ENCODE measurements around the gene CDC42SE2.

CDC42SE2 gene

DNA sequence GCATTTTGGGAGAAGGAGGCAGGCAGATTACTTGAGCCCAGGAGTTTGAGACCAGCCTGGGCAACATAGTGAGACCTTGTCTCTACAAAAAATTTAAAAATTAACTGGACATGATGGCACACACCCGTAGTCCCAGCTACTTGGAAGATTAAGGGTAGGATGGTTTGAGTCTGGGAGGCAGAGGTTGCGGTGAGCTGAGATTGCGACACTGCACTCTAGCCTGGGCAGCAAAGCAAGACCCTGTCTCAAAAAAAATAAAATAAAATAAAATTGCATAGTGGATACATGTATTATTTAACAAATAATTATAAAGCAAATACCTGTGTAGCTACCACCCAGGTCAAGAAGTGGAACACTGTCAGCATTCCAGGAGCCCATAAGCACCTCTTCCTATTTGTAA is 90.1 kb downstream of the CDC42SE2 start:
- Histone ChIP-seq H3K4me1 (ENCODE audit: control insufficient read depth in 1 of 2, insufficient read depth in 1 of 2, low read depth in 1 of 2, low read length in 1 of 2) (peaks cover 9 to 14% of the 10 kb centered on the region in 2 experiments), H3K4me3 (ENCODE audit: low read depth in 1 of 2, low read length in 1 of 2) (no peak overlapping the region), H3K9me3 (no peaks in the 10 kb centered on the region), H3K27ac (no peak overlapping the region), H3K27me3 (no peaks in the 10 kb centered on the region), H3K36me3 (no peaks in the 10 kb centered on the region)
- TF ChIP-seq, protein P1, sequence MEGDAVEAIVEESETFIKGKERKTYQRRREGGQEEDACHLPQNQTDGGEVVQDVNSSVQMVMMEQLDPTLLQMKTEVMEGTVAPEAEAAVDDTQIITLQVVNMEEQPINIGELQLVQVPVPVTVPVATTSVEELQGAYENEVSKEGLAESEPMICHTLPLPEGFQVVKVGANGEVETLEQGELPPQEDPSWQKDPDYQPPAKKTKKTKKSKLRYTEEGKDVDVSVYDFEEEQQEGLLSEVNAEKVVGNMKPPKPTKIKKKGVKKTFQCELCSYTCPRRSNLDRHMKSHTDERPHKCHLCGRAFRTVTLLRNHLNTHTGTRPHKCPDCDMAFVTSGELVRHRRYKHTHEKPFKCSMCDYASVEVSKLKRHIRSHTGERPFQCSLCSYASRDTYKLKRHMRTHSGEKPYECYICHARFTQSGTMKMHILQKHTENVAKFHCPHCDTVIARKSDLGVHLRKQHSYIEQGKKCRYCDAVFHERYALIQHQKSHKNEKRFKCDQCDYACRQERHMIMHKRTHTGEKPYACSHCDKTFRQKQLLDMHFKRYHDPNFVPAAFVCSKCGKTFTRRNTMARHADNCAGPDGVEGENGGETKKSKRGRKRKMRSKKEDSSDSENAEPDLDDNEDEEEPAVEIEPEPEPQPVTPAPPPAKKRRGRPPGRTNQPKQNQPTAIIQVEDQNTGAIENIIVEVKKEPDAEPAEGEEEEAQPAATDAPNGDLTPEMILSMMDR (IDR thresholded peaks at IDR 0.05) = no peak

DNA sequence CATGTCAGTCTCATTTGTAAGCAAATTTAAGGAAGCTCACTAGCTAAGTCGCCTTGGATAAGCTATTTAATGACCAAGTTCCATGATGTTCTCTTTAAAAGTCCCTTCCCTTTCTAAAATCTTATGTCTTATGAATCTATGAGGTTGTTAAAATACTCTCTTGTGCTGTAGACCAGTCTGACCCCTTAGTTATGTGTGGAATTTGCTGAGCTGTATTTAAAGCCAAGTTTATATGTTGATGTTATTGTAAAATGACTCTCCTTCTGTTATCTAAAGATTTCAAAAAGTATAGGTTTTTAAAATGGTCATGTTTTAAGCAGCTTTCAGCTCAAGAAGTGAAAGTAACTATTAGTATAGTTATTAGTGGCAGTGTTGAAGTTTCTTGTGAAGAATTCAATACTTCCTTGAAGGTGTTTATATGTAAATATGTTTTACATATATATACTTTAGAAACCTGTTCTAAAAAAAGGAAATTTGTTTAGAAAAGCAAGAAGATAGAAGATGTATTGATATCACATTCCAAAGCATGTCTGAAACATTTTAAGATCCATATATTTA is 92.2 kb downstream of the CDC42SE2 start:
- H3K4me1 ChIP-seq (ENCODE audit: control insufficient read depth in 1 of 2, insufficient read depth in 1 of 2, low read depth in 1 of 2, low read length in 1 of 2) = peaks cover 9 to 14% of the 10 kb centered on the region in 2 experiments
- peaks cover 17% of the 10 kb centered on the region for H3K36me3 ChIP-seq
- no peak overlapping the region for H3K4me3 ChIP-seq (ENCODE audit: low read depth in 1 of 2, low read length in 1 of 2)
- TF ChIP-seq, protein P1 (IDR thresholded peaks at IDR 0.05) = no peak
- H3K27me3 ChIP-seq = no peaks in the 10 kb centered on the region
- H3K27ac ChIP-seq = peak overlapping the region; percentile 52
- no peaks in the 10 kb centered on the region for H3K9me3 ChIP-seq

DNA sequence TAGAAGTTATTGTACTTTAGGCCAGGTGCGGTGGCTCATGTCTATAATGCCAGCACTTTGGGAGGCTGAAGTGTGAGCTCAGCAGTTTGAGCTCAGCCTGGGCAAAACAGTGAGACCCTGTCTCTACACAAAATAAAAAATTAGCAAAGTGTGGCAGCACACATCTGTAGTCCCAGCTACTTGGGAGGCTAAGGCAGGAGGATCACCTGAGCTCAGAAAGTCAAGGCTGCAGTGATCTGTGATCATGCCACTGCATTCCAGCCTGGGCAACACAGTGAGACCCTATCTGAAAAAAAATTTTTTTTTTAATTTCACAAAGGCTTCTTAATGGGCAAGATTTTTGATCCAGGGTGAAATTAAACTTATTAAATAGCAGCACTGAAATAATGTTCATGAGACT is 92.8 kb downstream of the CDC42SE2 start:
- Histone ChIP-seq H3K4me1 (ENCODE audit: control insufficient read depth in 1 of 2, insufficient read depth in 1 of 2, low read depth in 1 of 2, low read length in 1 of 2) (peaks cover 9 to 14% of the 10 kb centered on the region in 2 experiments), H3K27me3 (no peaks in the 10 kb centered on the region), H3K4me3 (ENCODE audit: low read depth in 1 of 2, low read length in 1 of 2) (no peak overlapping the region), H3K9me3 (no peaks in the 10 kb centered on the region), H3K27ac (peak overlapping the region; percentile 52), H3K36me3 (peaks cover 22% of the 10 kb centered on the region)
- TF ChIP-seq, protein P1 (IDR thresholded peaks at IDR 0.05) = no peak

DNA sequence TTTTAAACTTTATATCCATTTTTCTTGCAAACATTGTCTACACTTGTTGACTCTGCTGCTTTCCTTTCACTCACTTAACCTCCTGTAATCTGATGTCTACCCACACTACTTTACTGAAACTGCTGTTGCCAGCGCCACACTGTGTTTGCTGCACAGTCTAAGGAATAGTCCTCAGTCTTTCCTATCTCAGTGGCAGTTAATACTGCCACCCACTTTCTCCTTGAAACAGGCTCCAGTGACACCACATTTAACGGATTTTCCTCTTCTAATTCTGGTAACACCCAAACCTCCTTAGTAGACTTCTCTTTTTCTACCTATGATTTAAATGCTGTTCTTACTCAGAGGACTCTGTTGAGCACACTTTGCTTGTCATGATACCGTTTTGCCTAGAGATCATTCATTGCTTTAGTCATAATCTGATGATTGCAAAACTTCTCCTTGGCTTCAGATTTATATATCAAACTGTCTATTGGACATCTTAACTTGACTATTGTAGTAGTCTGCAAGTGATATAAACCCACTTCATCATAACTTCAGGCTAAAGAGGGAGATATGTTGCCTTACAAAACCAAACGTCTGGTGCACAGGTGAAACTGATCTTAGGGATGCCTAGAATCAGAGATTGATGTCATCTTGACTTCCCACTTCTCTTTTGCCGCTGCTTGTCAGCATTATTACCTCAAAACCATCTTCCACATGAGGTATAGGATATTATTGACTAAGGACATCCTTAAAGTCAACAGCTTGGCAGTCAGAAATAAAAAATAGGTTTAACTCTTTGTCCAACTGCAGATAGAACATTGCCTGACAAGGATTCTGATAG is 94.1 kb downstream of the CDC42SE2 start:
- TF ChIP-seq, protein P1 (IDR thresholded peaks at IDR 0.05) = no peak
- Histone ChIP-seq H3K27me3 (no peaks in the 10 kb centered on the region), H3K27ac (peak overlapping the region; percentile 68), H3K4me1 (ENCODE audit: control insufficient read depth in 1 of 2, insufficient read depth in 1 of 2, low read depth in 1 of 2, low read length in 1 of 2) (peaks cover 9 to 14% of the 10 kb centered on the region in 2 experiments), H3K4me3 (ENCODE audit: low read depth in 1 of 2, low read length in 1 of 2) (no peak overlapping the region), H3K36me3 (peaks cover 32% of the 10 kb centered on the region), H3K9me3 (no peaks in the 10 kb centered on the region)

DNA sequence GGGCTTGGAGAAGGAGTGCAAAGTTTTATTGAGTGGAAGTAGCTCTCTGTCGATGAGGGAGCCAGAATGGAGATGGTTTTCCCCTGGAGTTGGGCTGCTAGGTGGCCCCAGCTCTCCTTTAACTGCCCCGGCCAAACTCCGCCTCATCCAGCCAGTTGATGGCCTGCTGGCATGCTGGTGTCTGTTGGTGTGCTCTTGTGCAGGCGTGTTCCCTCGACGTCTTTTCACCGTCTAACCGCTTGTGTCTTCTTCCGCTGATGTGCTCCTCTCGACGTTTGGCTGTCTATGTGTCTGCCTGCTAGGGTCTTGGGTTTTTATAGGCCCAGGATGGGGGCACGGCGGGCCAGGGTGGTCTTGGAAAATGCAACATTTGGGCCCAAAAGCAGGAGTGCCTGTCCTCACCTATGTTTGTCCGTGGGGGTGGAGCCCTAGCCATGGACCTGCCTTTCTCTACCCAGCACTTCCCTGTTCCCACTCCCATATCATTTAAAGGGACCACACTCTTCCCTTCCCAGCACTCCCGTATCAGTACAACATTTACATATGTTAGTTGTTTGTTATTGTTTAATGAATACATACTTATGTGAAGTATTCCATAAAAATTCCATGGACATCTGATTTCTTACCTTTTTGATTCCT is 97.9 kb downstream of the CDC42SE2 start:
- peak overlapping the region; percentile 21 for H3K27ac ChIP-seq
- H3K4me1 ChIP-seq (ENCODE audit: control insufficient read depth in 1 of 2, insufficient read depth in 1 of 2, low read depth in 1 of 2, low read length in 1 of 2) = peaks cover 42 to 43% of the 10 kb centered on the region in 2 experiments
- no peak overlapping the region for H3K4me3 ChIP-seq (ENCODE audit: low read depth in 1 of 2, low read length in 1 of 2)
- no peaks in the 10 kb centered on the region for H3K9me3 ChIP-seq
- TF ChIP-seq, protein P1 (IDR thresholded peaks at IDR 0.05) = no peak
- peaks cover 36% of the 10 kb centered on the region for H3K36me3 ChIP-seq
- H3K27me3 ChIP-seq = no peaks in the 10 kb centered on the region
